Skeletal muscle satellite cell (primary cell): ENCODE measurements around the gene ARHGAP4.

Experiments
- H3K27me3 ChIP-seq: 2 replicates; pipeline ENCODE4 v1.7.0; 2013; ENCODE audit warnings: low read length; ENCODE audit not compliant: control insufficient read depth, insufficient read depth
- H3K36me3 ChIP-seq: 2 replicates; pipeline ENCODE4 v1.7.0; 2013; ENCODE audit warnings: mild to moderate bottlenecking, control low read depth, low read length; ENCODE audit not compliant: insufficient read depth
- H3K4me1 ChIP-seq: 2 replicates; pipeline ENCODE4 v1.7.0; 2013; ENCODE audit warnings: low read length; ENCODE audit not compliant: control insufficient read depth, insufficient read depth
- H3K4me2 ChIP-seq: 2 replicates; pipeline ENCODE4 v1.7.0; 2013; ENCODE audit warnings: mild to moderate bottlenecking, low read length
- H3K4me3 ChIP-seq: 2 replicates; pipeline ENCODE4 v1.7.0; 2013; ENCODE audit warnings: low read length
- H3K9ac ChIP-seq: 2 replicates; pipeline ENCODE4 v1.7.0; 2013; ENCODE audit warnings: mild to moderate bottlenecking, low read depth, low read length, moderate library complexity
- H3K9me3 ChIP-seq: replicated peaks from 2 replicates; pipeline ENCODE4 v1.7.0; 2013; ENCODE audit warnings: mild to moderate bottlenecking, control low read depth, low read length

The ARHGAP4 gene

DNA sequence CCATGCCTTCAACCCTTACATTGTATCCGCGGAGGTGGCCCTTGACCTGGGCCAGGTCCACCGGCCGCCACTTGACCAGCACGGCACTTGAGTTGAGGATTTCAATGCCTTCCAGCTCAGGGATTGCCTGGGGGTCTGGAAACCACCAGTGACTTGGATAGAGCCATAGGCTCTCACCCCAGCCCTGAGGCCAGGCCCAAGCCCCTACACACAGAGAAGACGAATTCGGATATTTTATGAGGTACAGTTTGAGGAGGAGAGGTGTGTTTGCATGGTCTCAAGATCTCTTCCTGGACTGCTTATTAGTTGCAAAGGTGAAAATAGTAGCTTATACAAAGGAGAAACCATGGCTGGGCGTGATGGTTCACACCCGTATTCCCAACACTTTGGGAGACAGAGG, 60.4 kb downstream of the ARHGAP4 start:
- Histone ChIP-seq H3K4me2 (no peak overlapping the region), H3K4me3 (no peak overlapping the region), H3K9me3 (no peaks in the 10 kb centered on the region), H3K9ac (no peak overlapping the region), H3K4me1 (no peaks in the 10 kb centered on the region), H3K27me3 (peaks cover 11% of the 10 kb centered on the region), H3K36me3 (no peaks in the 10 kb centered on the region)

DNA sequence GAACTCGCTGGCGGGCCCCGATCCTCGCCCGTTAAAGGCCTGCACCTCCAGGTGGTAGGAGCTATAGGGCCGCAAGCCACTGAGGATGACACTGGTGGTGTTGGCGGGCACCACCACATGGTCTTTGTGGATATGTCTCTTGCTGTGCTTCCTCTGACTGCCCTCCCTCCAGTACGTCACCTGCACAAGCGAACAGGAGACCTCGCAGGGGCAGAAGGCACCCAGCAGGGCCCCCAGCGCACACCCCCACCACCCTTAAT, 60.8 kb downstream of the ARHGAP4 start:
- peaks cover 11% of the 10 kb centered on the region for H3K27me3 ChIP-seq
- no peaks in the 10 kb centered on the region for H3K4me1 ChIP-seq
- no peak overlapping the region for H3K4me2 ChIP-seq
- H3K9ac ChIP-seq = no peak overlapping the region
- H3K36me3 ChIP-seq = no peaks in the 10 kb centered on the region
- H3K9me3 ChIP-seq = no peaks in the 10 kb centered on the region
- no peak overlapping the region for H3K4me3 ChIP-seq

GRCh38 chrX:153864561-153865320, 61.3 kb downstream of the ARHGAP4 start:
- H3K4me1 ChIP-seq = no peaks in the 10 kb centered on the region
- no peak overlapping the region for H3K9ac ChIP-seq
- peaks cover 11% of the 10 kb centered on the region for H3K27me3 ChIP-seq

DNA sequence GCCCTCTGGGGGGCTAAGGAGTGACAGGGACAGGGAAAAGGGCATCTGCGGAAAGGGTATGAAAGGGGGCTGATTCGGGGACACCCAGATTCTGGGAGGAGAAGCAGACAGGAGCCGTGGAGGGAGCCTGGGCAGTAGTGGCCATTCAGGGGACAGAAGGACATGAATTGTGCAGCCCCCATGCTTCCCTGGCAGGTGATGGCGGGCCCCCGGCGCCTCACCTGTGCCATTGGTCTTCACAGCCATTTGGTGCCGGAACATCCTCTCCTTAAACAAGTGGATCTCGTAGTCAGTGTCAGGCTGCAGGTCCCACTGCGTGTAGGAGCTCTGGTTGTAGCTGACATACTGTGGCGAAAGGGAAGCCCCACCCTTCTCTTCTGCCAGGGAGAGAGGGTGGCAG, 62.0 kb downstream of the ARHGAP4 start:
- Histone ChIP-seq H3K4me2 (no peak overlapping the region), H3K27me3 (peaks cover 11% of the 10 kb centered on the region), H3K9ac (no peak overlapping the region), H3K9me3 (no peaks in the 10 kb centered on the region), H3K4me1 (no peaks in the 10 kb centered on the region), H3K36me3 (no peaks in the 10 kb centered on the region), H3K4me3 (no peak overlapping the region)

More at GRCh38 chrX:153864561-153865320, 61.3 kb downstream of the ARHGAP4 start:
- H3K4me2 ChIP-seq = no peak overlapping the region
- H3K36me3 ChIP-seq = no peaks in the 10 kb centered on the region
- H3K4me3 ChIP-seq = no peak overlapping the region
- no peaks in the 10 kb centered on the region for H3K9me3 ChIP-seq

- Histone ChIP-seq H3K36me3 (no peaks in the 10 kb centered on the region), H3K9ac (no peak overlapping the region), H3K27me3 (peaks cover 9% of the 10 kb centered on the region), H3K4me3 (no peak overlapping the region), H3K4me1 (no peaks in the 10 kb centered on the region), H3K9me3 (no peaks in the 10 kb centered on the region), H3K4me2 (no peak overlapping the region)
Measured at GRCh38 chrX:153863251-153863991, 62.6 kb downstream of the ARHGAP4 start.

DNA sequence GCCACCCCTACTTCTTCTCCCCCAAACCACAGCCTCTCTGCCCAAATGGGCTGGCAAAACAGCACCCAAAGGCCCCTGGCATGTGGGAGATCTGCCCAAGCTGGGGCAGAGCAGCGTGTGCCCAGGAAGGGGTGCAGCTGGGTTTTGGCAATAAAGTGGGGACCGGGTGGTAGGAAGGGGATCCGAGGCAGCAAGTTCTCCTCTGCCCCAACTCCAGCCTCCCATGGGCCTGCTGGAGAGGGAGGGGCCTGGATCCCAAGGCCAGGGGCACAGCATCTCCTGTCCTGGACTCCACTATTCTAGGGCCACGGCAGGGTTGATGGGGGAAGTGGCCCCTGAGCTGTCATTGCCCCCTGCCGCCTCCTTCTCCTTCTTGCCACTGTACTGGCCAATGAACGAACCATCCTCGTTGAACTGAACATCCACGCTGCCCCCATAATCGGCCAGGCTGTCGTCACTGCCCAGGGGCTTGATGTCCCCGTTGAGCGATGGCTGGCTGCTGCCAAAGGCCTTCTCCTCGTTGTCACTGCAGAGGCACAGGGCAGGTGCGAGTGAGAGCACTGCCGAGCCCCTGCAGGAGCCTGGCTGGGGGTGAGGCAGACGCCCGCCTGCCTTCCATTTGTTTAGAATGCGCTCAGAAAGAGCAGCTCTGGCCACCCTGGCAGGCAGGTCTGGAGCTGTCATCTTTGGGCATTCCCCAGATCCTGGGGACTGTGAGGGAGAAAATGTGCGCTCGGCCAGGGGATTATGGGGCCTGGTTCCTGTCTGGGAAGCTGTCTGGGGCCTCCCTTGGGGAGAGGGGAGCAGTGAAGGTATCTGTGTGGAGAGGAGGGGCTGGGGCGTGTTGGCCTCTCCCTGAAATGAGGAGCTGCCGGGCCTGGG, 63.5 kb downstream of the ARHGAP4 start:
- no peak overlapping the region for H3K9ac ChIP-seq
- H3K27me3 ChIP-seq = peaks cover 11% of the 10 kb centered on the region
- no peaks in the 10 kb centered on the region for H3K36me3 ChIP-seq
- H3K4me2 ChIP-seq = no peak overlapping the region
- H3K4me3 ChIP-seq = no peak overlapping the region
- H3K4me1 ChIP-seq = no peaks in the 10 kb centered on the region
- H3K9me3 ChIP-seq = no peaks in the 10 kb centered on the region

- Histone ChIP-seq H3K27me3 (peaks cover 11% of the 10 kb centered on the region), H3K9me3 (no peaks in the 10 kb centered on the region), H3K4me1 (no peaks in the 10 kb centered on the region), H3K36me3 (no peaks in the 10 kb centered on the region), H3K4me2 (no peak overlapping the region), H3K4me3 (no peak overlapping the region), H3K9ac (no peak overlapping the region)
Measured at GRCh38 chrX:153861733-153862310, 64.2 kb downstream of the ARHGAP4 start.

- H3K27me3 ChIP-seq = peaks cover 11% of the 10 kb centered on the region
- no peaks in the 10 kb centered on the region for H3K9me3 ChIP-seq
- no peak overlapping the region for H3K4me2 ChIP-seq
- H3K4me3 ChIP-seq = no peak overlapping the region
- H3K9ac ChIP-seq = no peak overlapping the region
- no peaks in the 10 kb centered on the region for H3K4me1 ChIP-seq
- H3K36me3 ChIP-seq = no peaks in the 10 kb centered on the region
Measured at GRCh38 chrX:153861151-153861550, 64.9 kb downstream of the ARHGAP4 start.
